ENCODE data around the gene GSTM5.
"Not testable (repeated sequence)": the region's sequence is repeated elsewhere in the genome, so short reads cannot be mapped to it uniquely, and the experiment has no call there.

The GSTM5 gene

DNA sequence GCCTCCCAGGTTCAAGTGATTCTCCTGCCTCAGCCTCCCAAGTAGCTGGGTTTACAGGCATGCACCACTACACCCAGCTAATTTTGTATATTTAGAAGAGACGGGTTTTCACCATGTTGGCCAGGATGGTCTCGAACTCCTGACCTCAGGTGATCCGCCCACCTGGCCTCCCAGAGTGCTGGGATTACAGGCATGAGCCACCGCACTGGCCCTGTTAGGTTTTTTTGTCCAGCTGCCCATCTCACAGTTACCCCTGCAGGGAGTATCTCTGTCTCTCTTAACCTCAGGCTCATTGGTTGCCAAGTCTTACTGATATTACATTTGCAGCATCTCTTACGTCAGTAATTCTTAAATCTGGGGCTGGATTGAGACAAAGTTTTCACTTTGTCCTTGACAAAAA, 44.3 kb downstream of the GSTM5 start:
- DNase-seq: not testable (repeated sequence)

DNA sequence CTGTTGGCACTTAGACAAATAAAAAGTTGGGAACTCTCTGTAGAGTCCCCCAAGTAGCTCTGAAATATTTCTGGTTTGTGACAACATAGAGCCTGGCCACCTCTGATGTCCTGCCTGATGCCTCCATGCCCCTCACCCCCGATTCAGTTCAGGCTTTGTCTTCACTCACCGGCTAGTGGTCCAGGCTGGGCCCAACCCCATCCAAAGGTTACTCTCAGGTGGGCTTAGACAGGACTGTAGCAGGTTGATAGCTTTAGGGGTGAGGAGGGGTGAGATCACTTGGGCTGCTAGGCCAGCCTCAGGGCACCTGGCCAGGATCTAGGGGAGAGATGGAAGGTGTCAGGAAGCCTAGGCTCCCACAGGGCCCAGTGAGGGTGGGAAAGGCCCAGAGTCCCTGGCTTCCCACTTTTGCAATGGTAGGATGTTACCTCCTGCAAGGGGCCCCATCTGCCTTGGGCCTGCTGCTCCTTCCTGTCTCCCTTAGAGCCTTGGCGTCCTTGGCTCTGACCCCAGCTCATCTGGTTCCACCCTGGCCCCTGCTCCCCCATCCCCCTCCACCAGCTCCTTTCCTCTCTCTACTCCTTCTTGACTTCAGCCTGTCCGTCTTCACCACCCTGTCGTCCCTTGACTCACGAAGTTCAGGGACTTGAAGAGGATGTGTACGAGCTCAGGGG, 44.9 kb downstream of the GSTM5 start:
- DNase-seq: no peak
- in situ Hi-C loops (cut with MboI; ENCODE audit: low pct_unique_long_range_greater_than_20kb, low sequenced_read_pairs): loop anchor here (25.0 kb wide), 1 partner anchor 95 kb away; the partner anchor contains the start of genes GSTM2 and GSTM4

More for the DNA sequence above, 44.3 kb downstream of the GSTM5 start:
- in situ Hi-C loops (cut with MboI; ENCODE audit: low pct_unique_long_range_greater_than_20kb, low sequenced_read_pairs): loop anchor here (25.0 kb wide), 1 partner anchor 94 kb away; the partner anchor contains the start of genes GSTM2 and GSTM4

DNA sequence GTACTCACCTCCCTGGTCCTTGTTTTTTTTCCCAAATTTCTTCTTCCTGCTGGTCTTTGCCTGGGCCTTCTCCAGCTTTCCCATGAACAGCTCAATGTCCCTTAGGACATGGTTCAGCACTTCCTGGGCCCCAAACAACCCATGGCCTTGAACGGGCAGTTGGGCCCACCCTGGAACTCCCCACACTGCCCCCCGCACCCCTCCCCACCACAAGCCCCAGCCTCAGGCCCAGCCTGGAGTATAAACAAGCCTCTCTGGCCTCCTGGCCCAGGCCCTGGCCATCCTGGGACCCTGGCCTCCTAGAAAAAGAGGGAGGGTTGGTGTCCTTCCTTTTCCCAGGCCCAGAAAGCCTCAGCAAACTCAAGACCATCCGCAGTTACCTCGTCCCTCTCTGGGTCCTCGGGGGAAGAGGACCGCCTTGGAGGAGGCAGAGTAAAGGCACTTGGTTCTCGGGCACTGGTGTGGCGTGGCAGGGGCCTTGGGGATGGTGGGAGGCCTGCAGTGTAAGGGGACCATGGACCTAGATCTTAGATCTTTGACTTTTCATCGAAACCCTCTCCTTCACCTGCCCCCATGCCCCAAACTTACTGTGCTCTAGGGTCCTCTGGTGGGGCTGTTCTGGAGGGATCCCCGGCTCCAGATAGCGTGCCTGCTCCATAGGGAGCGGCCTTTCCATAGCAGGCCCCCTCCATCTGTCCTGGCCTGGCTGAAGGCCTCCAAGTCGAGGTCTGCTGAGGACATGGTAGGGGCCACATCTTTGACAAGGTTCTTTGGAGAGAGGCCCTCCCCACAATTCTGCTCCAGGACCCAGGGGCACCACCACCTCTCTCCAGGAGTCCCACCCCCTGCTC, 46.1 kb downstream of the GSTM5 start:
- in situ Hi-C loops (cut with MboI; ENCODE audit: low pct_unique_long_range_greater_than_20kb, low sequenced_read_pairs): loop anchor here (25.0 kb wide), 1 partner anchor 96 kb away; the partner anchor contains the start of genes GSTM2 and GSTM4
- no peak for DNase-seq

DNA sequence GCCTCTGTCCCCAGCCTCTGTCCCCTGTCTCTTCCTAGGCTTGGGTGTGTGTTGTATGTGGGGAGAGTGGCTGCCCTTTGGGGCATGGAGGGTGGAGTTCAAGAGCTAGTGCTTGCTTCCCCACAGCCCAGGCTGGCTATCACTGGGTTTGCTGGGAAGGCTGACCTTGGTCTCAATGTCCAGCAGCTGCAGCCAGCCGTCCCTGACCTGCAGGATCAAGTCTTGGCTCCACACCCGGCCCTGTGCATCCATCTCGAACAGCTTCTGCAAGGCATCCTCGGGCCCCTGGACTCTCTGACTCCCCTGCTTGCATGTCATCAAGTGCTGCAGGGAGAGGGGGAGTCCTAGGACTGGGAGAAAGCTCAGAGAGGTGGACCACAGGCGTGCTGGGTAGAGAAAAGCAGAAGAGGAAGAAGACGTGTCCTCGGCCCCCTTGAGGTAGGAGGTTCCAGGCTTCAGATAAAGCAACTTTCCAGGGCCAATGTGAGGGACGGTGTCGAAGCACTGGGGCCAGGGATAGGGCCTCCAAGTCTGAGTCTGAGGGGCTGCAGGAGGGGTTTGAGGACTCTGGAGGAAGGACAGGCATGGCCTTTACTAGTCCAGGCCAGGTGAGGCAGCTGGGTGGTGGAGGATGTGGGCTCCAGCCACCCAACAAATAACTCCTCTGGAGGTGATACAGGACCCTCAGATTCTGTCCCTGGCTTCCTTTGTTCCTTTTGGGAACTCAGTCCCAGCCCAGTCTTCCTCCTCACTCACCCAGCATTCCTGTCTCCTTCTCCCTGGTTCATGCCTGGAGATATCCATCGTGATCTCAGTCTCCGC, 47.7 kb downstream of the GSTM5 start:
- DNase-seq: no peak
- in situ Hi-C loops (cut with MboI; ENCODE audit: low pct_unique_long_range_greater_than_20kb, low sequenced_read_pairs): loop anchor here (25.0 kb wide), 1 partner anchor 97 kb away; the partner anchor contains the start of genes GSTM2 and GSTM4

DNA sequence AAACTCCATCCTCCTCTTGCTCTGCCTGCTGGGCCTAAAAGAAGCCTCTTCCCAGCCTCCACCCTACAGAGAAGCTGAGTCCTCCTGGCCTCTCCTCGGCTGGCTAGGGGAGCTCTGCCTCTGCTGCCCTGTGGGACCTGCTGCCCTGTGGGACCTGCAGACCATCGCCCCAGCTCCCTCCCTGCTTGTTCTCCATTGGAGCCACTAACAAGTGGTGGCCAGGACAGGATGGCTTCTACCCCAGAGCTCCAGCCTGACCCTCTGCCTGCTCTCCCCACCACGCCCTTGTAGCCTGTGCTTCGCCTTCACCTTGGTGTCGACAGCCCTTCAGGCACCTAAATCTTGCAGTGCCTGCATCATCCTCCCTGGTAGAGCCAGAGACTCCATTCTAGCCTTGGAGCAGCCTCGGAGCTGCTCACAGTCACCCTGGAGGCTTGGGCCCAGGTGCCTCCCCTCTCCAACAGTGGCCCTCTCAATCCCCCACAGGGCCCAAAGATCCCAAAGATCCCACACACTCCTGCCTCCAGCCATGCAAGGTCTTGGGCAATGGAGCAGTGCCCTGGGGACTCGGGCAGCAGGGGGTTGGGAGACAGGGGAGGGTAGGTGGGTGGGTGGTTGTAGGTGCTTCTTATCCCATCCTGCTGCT, 48.7 kb downstream of the GSTM5 start:
- in situ Hi-C loops (cut with MboI; ENCODE audit: low pct_unique_long_range_greater_than_20kb, low sequenced_read_pairs): loop anchor here (25.0 kb wide), 1 partner anchor 98 kb away; the partner anchor contains the start of genes GSTM2 and GSTM4
- DNase-seq: no peak

DNA sequence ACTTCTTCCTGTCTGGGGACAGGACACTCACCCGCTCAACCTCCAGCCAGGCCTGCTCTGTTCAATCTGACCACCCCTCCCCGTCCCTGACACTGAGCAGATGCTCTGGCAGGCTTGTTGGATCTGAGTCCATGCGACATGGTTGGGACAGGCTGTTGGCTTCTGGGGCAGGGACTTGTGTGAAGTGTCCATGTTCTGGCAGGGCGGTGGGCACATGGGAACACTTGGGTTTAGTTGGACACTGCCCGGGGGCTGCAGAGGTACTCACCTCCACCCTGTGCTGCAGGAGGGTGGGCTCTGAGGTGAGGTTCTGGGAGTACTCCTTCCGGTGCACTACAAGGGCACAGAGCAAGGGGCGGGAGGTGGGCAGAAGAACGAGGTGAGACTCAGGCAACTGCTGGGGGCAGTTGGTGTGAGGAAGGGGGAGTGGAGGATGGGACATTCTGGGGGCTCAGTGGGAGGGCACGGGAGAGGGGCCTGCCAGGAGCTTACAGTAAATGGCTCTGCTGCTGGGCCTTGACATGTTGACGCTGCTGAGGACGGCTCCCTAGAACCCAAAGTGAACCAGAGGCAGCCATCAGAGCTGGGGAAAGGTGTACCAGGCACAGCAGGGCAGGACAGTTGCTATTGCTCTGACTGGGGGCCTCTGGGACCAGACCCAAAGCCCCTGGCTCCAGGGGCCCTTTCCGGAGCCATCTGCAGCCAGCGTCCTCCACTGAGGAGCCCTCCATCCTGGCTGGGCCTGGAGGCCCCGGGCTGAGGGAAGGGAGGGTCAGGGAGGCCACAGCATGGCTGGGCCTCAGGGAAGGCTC, 49.4 kb downstream of the GSTM5 start:
- DNase-seq: no peak
- in situ Hi-C loops (cut with MboI; ENCODE audit: low pct_unique_long_range_greater_than_20kb, low sequenced_read_pairs): loop anchor here (25.0 kb wide), 1 partner anchor 99 kb away; the partner anchor contains the start of genes GSTM2 and GSTM4

DNA sequence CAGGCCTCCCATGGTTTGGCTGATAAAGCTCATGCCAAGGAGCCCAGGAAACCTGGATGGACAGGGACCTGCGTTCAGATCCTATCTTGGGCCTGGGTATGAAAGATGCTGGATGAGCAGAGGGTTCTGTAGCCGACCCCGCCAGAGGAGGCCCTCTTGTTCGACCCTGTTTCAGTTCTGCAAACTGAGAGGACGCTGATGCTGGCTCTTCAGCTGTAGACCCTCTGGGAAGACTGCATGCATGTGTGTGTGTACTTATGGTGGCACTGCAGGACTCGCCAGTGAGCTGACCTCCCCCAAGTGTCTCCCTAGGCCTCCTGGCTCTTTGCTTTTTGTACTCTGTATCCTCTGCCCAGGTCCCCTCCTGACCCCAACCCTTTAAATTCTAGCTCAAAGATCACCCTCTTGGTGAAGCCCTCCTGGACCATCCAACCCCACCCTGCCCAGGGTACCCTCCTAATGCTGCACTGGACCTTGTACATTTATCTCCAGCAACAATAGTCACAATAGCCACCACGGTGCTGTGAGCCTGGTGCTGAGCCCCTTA, 50.1 kb downstream of the GSTM5 start:
- in situ Hi-C loops (cut with MboI; ENCODE audit: low pct_unique_long_range_greater_than_20kb, low sequenced_read_pairs): loop anchor here (25.0 kb wide), 1 partner anchor 100 kb away; the partner anchor contains the start of genes GSTM2 and GSTM4
- DNase-seq: no peak

DNA sequence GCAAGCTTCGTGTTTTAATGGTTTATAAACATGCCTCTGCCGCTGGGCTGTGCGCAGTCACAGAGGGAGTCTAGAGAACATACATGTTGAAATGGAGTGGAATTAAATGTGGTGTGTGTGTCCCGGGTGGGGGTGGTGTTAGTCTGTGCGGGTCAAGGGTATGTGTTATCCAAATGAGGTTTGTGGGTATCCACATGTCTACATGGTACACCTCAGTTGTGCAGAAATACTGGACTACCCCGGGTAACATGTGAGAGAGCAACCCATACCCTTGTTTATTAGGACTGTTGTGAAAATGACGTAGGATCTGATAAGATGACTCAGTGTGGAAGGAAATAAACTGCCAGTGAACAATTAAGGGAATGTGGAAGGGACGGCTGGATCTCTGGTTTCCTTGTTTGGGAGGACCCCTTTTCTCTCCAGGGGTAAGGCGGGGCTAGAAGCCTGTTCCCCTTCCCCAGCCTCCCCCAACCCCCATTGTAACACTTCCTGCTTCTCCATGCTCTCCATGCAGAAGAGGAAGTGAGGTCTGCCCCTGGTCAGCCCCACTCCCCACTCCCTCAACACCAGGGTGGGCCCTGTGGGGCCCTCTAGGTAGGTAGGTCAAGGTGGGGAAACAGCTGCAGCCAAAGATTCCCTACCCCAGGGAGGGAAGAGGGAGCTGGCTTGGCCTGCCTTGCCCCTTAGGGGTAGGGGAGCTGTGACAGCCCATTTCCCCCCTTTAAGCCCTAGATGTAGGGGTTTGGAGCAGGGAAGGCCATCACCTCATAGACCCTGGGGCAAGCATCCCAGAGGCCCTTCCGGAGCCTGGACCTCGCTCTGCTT, 51.0 kb downstream of the GSTM5 start:
- in situ Hi-C loops (cut with MboI; ENCODE audit: low pct_unique_long_range_greater_than_20kb, low sequenced_read_pairs): loop anchor here (25.0 kb wide), 1 partner anchor 101 kb away; the partner anchor contains the start of genes GSTM2 and GSTM4
- peak; percentile 65 for DNase-seq

DNA sequence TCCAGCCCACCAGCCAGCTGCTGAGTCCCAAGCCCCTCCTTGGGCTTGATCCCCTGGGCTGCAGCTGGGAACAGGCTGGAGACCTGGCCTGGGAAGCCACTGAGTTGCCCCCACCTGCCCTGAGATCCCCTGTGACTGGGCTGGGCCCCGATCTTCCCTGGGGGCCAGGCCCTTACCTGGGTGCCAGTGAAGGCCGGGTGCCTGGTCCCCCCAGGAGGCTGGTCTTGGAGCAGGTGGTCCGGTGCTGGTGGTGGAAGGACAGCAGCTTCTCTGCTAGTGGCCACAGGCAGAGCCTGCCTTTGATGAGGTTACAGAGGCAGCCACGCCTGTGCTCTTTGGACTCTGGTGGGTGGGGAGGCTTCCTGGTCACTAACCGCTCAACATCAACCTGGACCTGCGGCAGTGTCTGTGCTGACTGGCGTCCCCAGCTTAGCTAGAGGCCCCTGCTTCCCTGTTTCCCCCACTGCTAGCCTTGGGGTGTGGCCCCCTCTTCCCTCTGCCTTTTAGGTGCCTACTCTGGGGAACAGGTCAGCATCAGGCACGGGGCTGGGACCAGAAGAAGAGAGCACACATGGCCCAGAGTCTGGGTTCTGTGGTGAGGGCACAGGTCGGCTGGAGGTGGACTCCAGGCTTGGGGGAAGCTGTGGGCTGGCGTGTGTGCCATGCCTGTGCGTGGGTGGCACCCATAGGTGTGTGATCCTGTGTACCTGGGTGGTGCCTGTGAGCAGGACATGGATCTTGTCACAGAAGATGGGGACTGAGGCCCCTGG, 51.8 kb downstream of the GSTM5 start, which contains the start of gene EPS8L3:
TSS of gene EPS8L3 (minus strand) at position 278 of the 770 bp plus-strand sequence. CDS start 2,174 bp downstream, outside the sequence.
- in situ Hi-C loops (cut with MboI; ENCODE audit: low pct_unique_long_range_greater_than_20kb, low sequenced_read_pairs): loop anchor here (25.0 kb wide), 1 partner anchor 102 kb away; the partner anchor contains the start of genes GSTM2 and GSTM4
- no peak for DNase-seq

DNA sequence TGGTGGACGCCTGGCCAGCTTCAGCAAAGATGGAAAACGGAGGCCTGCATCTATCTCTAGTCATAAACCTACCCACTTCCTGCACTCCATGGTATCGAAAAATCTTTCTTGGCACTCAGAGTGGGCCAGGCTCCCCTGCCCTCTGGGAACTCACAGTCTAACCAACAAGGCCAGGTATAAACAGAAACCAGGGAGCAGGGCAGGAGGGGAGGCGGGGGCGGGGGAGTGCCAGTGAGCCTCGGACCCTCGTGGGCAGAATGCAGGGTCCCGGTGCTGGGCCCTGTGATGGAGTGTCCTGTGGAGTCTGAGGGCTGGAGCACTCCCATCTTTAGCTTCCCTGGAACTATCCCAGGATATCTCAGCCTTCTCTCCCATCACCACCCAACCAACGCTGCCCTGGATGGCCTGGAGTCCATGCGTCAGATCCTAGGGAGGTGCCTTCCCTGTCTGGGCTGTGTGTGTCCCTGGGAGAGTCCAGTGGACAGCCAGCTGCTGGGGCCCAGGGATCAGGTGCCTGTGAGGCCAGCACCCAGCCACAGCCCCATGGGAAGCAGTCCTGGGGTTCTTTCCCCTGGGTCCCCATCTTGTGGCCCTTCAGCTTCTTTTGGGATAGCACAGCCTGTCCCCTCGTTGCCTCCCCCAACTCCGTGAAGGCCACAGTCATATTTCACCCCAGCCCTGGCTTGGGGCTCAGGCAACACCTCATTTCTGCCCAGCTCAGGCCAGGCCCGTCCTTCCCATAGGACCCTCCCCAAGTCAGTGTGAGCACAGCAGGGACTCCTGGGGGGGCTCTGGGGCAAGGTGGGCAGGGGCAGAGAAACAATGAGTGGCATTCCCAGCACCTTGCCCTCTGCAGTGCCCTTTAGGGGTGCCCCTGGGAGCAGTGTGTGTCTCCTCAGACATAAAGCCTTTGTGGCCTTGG, 52.8 kb downstream of the GSTM5 start:
- no peak for DNase-seq
- in situ Hi-C loops (cut with MboI; ENCODE audit: low pct_unique_long_range_greater_than_20kb, low sequenced_read_pairs): loop anchor here (25.0 kb wide), 1 partner anchor 103 kb away; the partner anchor contains the start of genes GSTM2 and GSTM4

DNA sequence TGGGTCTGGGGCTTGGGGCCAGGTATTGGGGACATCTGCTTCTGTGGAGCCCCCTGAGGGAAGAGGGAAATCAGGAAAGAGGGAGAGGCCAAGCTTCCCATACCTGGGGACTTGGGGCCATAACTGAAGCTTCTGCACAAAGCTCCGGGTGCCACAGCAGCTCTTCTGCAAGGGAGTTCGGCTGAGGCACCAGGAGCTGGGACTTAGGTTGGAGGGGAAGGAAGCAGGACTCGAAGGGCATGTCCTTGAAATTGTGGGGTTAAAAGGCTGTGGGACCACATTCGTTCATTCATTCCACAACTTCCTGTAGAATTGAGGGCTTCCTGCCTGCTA, 53.4 kb downstream of the GSTM5 start:
- in situ Hi-C loops (cut with MboI; ENCODE audit: low pct_unique_long_range_greater_than_20kb, low sequenced_read_pairs): loop anchor here (25.0 kb wide), 1 partner anchor 103 kb away; the partner anchor contains the start of genes GSTM2 and GSTM4
- DNase-seq: no peak

DNA sequence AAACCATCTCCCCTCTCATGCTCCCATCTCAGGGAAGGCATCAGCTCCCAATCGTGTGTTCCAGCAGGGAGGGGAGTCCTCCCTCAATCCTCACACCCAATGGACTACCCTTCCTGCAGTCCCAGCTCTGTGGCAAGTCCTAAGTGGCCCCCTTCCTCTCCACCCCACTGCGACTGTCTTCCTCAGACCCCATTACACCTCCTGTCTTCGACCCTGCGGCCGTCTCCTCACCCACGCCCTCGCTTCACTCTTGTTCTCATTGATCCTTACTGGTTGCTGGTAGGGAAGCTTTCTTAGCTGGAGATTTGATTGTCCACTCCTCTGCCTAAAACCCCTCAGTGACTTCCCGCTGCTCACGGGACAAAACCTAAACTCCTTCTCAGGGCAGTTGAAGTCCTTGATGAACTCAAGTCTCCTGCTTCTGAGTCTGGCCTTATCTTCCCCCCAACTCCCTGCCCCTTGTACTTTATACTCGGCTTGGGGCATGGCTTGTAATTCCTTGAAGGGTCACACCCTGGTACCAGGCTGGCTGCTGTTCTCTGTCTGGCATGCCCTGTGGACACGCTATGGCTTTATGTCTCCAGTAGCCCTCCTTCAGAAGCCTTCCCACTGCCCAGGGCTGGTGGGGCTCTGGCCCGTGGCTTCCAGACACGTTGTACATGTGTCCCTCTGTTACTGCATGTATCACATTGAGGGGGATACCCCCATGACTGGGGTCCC, 54.0 kb downstream of the GSTM5 start:
- in situ Hi-C loops (cut with MboI; ENCODE audit: low pct_unique_long_range_greater_than_20kb, low sequenced_read_pairs): loop anchor here (25.0 kb wide), 1 partner anchor 104 kb away; the partner anchor contains the start of genes GSTM2 and GSTM4
- no peak for DNase-seq

DNA sequence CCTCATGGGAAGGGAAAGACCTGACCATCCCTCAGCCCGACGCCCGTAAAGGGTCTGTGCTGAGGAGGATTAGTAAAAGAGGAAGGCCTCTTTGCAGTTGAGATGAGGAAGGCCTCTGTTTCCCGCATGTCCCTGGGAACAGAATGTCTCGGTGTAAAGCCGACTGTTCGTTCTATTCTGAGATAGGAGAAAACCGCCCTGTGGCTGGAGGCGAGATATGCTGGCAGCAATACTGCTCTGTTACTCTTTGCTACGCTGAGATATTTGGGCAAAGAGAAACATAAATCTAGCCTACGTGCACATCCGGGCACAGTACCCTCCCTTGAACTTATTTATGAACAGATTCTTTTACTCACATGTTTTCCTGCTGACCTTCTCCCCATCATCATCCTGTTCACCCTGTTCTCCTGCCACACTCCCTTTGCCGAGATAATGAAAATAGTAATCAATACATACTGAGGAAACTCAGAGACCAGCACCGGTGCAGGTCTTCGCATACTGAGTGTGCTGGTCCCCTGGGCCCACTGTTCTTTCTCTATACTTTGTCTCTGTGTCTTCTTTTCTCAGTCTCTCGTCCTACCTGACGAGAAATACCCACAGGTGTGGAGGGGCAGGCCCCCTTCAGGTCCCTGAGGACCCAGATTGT, 55.1 kb downstream of the GSTM5 start:
- in situ Hi-C loops (cut with MboI; ENCODE audit: low pct_unique_long_range_greater_than_20kb, low sequenced_read_pairs): loop anchor here (25.0 kb wide), 1 partner anchor 105 kb away; the partner anchor contains the start of genes GSTM2 and GSTM4
- peak; percentile 29 for DNase-seq

Data from KBM-7 (cell line).